ENCODE data around the gene BMPR1B. TPM values are rescaled to one million over a fixed set of nuclear protein-coding genes. Genes with fewer than 3 reads are reported as not detected.
A peak's percentile ranks its signal among the peaks of the same experiment; 100 is the strongest.
"Not testable (repeated sequence)": the region's sequence is repeated elsewhere in the genome, so short reads cannot be mapped to it uniquely, and the experiment has no call there.

Gene BMPR1B
- total RNA-seq, 1 experiment from 2014 or later = 0.03 TPM

DNA sequence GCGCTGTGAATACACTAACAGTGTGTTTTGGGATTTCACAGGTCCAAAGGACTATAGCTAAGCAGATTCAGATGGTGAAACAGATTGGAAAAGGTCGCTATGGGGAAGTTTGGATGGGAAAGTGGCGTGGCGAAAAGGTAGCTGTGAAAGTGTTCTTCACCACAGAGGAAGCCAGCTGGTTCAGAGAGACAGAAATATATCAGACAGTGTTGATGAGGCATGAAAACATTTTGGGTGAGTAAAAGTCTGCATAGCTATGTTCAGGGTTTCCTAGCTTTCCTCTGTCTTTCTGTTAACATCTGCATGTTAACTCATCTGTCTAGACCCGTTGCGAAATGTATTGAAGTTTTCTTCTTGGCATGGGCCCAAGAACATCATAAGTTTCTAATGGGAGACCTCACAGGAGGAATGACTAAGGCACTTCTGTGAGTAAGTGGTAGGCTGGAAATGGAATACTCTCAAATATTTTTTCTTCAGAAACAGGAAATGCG is 372.1 kb downstream of the BMPR1B start:
- DNase-seq (ENCODE audit: low spot score) = peak; percentile 79

GRCh38 chr4:95134016-95134415 is 376.3 kb downstream of the BMPR1B start:
- DNase-seq (ENCODE audit: low spot score) = not testable (repeated sequence)

DNA sequence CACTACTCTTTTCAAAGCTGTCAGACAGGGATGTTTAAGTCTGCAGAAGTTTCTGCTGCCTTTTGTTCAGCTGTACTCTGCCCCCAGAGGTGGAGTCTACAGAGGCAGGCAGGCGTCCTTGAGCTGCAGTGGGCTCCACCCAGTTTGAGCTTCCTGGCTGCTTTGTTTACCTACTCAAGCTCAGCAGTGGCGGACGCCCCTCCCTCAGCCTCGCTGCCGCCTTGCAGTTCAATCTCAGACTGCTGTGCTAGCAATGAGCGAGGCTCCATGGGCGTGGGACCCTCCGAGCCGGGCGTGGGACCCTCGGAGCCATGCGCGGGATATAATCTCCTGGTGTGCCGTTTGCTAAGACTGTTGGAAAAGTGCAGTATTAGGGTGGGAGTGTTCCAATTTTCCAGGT is 381.7 kb downstream of the BMPR1B start:
- not testable (repeated sequence) for DNase-seq (ENCODE audit: low spot score)

DNA sequence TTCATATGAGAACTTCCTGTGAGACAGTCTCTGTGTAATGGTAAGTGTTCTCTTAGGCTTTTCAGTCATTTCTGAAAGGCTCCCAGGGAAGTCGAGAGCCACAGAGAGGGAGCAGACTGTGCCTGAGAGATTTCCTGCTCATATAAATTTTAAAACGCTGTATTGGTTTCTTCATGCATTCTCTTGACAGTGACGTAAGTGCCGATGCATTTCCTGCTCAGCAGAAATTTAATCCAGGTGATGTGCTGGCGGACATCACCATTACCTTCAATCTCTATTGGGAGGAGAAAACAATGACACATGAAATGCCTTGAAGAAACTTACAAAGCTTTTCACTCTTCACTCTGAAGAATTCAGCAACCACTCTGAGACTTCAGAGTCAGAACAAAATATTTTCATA is 383.6 kb downstream of the BMPR1B start:
- no peak for DNase-seq (ENCODE audit: low spot score)

DNA sequence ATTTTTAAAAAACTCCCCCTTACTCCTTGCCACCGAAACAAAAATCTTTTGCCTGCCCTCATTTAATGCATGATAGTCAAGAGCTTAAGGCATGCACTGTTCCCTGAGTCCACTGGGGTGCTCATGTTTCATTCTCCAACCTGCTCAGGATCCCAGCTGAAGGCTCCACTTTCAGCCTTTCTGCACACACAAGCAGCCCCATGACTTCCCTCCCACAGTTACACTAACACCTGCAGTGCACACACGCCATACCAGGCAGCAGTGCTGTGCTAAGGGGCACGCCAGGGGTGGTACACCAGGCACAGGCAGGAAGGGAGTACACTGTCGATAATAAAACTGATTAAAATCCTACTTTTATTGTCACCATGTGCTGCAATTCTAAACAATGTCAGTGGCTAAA is 385.2 kb downstream of the BMPR1B start:
- no peak for DNase-seq (ENCODE audit: low spot score)

DNA sequence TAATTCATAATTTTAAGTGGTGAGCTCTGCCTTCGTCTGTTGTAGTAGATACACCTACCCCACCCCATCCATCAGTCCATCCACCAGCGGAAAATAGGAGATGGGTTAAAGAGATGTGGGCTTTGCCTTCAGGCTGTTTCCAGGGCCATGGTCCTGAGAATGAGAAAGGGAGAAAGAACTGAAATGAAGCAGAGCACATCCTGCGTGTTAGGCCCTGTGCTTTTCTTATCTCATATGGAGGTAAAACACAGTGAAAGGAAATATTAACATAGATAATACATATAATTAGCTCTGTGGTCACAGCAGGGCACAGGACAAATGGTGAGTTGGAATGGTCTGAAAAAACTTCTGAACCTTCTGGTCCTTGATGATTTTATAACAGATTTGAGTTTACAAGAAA is 393.5 kb downstream of the BMPR1B start:
- no peak for DNase-seq (ENCODE audit: low spot score)

DNA sequence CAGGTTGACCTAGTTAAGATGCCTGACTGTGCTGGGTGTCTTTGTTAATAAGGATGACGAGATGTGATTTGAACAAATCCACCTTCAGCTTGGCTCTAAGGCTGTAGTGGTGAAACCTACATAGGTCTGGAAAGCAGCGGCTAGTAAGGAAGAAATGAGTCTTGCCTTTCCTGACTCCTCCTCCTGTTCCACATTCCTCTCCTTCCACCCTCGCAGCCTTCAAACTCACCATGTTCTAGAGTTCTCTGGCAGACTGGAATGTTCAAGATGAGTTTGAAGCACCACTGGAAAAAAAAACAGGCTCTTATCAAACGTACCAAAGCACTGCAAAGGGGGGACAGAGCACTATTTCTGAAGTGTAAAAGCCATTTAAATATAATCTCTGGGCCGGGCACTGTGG is 395.4 kb downstream of the BMPR1B start:
- DNase-seq (ENCODE audit: low spot score) = no peak

- peak; percentile 49 for DNase-seq (ENCODE audit: low spot score)
These were observed 398.1 kb downstream of the BMPR1B start for GRCh38 chr4:95155759-95156451.

- DNase-seq (ENCODE audit: low spot score) = no peak
These were observed 398.7 kb downstream of the BMPR1B start for GRCh38 chr4:95156452-95156765.

DNA sequence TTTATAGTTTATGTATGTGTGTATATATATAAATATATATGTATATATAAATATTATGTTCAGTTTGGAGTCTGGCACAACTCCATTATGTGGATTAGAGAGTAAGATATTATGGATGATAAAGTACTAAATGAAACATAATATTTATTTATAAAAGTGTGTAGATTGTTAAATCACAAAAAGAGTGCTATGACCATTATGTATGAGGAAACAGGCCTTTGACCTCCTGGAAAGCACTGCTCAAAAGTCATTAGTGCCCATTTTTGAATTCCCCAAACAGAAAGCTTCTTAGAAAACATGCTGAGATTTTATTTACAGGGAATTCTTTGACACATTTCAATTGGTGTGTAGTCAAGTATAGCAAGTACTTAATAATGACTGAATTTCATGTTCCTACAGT is 399.8 kb downstream of the BMPR1B start:
- no peak for DNase-seq (ENCODE audit: low spot score)

DNA sequence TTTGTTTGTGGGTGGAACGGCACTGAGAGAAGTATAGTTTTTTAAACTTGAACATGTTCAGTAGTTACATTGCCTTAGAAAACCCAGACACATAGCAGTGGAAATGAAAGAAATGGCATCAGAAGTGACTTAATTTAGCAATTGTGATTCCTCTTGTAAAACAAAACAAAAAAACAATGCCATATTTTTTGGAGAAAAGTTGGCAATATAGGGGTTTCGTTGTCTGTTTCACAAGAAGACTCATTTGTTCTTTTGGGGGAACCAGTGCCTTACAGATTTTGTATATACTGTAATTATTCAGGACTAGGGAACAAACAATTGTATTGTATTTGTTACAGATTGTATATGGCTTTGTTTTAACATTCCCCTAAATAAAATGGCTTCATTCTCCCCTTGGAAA is 400.3 kb downstream of the BMPR1B start:
- no peak for DNase-seq (ENCODE audit: low spot score)

GRCh38 chr4:95158626-95159025 is 400.9 kb downstream of the BMPR1B start:
- no peak for DNase-seq (ENCODE audit: low spot score)

DNA sequence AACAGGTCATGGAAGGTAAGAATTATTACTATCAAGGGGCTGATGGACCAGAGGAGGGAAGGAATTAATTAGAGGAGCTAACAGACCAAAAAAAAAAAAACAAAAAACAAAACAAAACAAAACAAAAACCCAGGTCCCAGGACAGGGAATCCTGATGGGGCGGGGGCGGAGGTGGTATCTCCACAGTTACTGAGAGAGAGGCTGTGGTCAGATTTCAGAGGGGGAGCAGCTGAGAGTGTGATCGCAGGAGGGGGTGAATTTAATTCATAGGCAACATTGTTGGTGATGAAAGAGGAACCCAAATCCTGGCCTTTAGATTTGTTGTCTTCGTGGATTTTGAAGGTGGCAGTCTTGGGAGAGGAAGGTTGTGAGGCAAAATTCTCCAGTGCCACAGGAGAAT is 401.6 kb downstream of the BMPR1B start:
- DNase-seq (ENCODE audit: low spot score) = no peak

GRCh38 chr4:95161781-95162469 is 404.2 kb downstream of the BMPR1B start:
- no peak for DNase-seq (ENCODE audit: low spot score)

DNA sequence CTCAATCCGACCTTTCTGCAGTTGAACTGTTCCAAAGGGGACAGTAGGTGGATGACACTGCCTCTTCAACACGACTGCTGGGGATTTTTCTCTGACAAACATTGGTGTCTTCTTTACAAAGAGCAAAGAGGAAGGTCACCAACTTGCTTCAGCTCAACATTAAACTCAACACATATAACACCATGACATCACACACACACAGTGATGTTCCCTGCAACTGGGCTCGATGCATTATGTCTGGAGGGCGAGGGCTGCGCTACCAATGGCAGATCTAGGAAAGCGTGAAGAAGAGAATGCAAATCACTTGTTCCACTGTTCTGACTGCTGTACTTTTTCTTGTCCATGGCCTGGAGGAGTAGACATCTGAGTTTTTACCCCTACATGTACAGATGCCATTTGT is 405.1 kb downstream of the BMPR1B start:
- DNase-seq (ENCODE audit: low spot score) = no peak

DNA sequence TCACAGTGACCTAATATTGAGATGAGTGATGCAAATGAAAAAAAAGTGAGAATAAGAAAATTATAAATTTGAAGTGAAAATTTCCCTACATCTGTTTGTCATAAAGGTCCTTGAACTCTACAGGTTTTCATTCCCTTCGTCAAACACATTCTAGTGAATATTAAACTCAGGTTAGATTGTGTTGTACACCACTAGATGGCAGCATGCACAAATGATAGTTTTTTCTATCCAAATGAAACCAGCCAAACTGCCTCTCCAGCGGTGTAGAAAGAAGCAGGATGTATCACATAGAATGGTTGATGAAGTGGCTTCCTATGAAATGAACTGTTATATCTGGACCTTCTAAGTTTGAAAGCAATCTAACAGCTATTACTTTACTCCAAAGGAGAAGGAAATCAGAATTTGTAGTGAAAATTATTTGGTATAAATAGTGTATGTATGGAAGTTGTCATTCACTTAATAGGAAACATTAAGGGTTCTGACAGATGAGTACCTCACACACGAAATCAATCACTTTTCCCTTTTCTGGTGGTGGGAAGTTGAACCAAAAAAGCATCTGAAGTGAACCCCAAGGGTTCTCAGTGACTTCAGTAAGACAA is 408.3 kb downstream of the BMPR1B start:
- peak; percentile 81 for DNase-seq (ENCODE audit: low spot score)

DNA sequence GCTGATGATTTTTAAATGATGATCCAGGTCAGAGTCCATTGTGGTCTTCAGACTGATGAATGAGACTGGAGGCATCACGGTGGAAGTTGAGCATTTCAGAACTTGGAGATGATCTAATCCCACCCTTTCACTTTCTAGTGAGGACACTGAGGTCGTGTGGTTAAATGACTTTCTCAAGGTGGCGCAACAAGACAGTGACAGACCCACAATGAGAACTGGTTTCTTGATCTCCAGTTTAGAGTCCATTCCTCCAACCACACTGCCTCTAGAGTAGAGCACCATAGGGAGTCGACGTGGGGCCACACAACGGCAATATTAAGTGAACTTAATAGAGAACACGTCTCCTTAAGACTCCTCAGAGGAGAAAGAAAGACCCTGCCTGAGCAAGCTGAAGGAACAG is 410.1 kb downstream of the BMPR1B start:
- DNase-seq (ENCODE audit: low spot score) = no peak

- no peak for DNase-seq (ENCODE audit: low spot score)
These were observed 412.4 kb downstream of the BMPR1B start for GRCh38 chr4:95170176-95170575.

DNA sequence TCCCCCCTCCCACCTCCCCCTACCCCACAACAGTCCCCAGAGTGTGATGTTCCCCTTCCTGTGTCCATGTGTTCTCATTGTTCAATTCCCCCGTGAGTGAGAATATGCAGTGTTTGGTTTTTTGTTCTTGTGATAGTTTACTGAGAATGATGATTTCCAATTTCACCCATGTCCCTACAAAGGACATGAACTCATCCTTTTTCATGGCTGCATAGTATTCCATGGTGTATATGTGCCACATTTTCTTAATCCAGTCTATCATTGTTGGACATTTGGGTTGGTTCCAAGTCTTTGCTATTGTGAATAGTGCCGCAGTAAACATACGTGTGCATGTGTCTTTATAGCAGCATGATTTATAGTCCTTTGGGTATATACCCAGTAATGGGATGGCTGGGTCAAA is 413.6 kb downstream of the BMPR1B start:
- not testable (repeated sequence) for DNase-seq (ENCODE audit: low spot score)

DNA sequence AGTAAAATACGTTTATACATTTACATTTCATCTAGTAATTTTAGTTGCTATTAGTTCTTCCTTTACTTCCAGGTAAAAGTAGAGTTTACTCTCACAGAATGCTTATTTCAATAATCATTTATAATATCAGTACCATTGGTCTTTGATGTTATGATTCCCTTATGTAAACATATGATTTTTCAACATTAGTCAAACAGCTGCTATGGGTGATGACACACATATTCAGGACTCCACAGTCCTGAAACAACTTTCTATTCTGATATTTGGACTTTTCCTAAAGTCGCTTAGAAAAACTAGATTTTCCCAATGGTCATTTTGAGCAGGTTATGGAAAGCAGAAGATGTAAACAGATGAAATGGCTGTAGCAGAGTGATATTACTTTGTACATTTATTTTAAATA is 421.2 kb downstream of the BMPR1B start:
- no peak for DNase-seq (ENCODE audit: low spot score)

DNA sequence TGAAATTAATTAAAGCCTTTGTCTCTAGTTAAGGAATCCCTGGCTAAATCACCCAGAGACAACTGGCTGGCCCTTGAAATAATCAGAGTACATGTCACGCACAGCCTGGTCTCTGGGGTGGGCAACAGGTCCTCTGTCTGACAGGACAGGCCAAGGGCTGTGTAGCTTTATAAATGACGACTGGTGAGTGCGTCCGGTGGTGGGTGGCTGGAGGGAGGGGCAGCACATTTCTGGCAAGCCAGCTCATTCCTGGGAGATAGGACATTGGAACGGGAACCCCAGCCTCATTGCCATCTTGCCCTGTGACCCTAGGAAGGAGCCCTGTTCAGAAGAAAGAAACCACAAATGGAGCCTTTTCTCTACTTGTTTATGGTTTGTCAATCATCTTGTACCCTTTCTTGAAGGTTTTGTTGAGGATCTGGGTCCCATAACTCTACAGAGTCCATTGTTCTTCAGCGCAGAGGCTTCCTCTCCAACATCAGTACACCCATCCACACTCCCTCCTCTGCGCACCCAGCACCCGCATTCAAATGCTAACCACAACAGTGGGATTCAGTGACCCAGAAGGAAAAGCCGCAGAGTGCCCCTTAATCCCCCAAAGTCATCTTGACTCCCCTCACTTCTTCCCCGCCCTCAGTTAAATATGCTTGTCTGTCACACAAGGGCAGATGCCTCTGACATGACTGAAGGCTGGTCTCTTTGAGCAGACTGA is 422.9 kb downstream of the BMPR1B start:
- DNase-seq (ENCODE audit: low spot score) = no peak

- no peak for DNase-seq (ENCODE audit: low spot score)
These were observed 423.7 kb downstream of the BMPR1B start for GRCh38 chr4:95181243-95181995.
